ENCODE results near the gene NPM1.
A peak's percentile ranks its signal among the peaks of the same experiment; 100 is the strongest.
"Not testable (repeated sequence)": the region's sequence is repeated elsewhere in the genome, so short reads cannot be mapped to it uniquely, and the experiment has no call there.

Gene NPM1

GRCh38 chr5:171397190-171397589, 9.5 kb downstream of the NPM1 start:
- peaks cover 98% of the 10 kb centered on the region for H4K20me1 ChIP-seq
- no peak overlapping the region for H3K27ac ChIP-seq
- H3K4me3 ChIP-seq, result no peak overlapping the region
- H3K27me3 ChIP-seq, result no peaks in the 10 kb centered on the region
- H3K36me3 ChIP-seq, result peaks cover 98% of the 10 kb centered on the region
- peaks cover 2% of the 10 kb centered on the region; the same call in 1 of the 2 replicates for H3K4me1 ChIP-seq
- peaks cover 30% of the 10 kb centered on the region for H3K9me3 ChIP-seq
- no peak overlapping the region for H3K4me2 ChIP-seq
- H3K9ac ChIP-seq, result no peak overlapping the region
- TF ChIP-seq Cebpa-rat (IDR thresholded peaks at IDR 0.05), result no peak

GRCh38 chr5:171397599-171397998, 9.9 kb downstream of the NPM1 start:
- H3K27ac ChIP-seq, result no peak overlapping the region
- no peak overlapping the region for H3K4me2 ChIP-seq
- peaks cover 94% of the 10 kb centered on the region for H4K20me1 ChIP-seq
- TF ChIP-seq Cebpa-rat (IDR thresholded peaks at IDR 0.05), result no peak
- no peaks in the 10 kb centered on the region for H3K27me3 ChIP-seq
- no peaks in the 10 kb centered on the region for H3K4me1 ChIP-seq
- peaks cover 94% of the 10 kb centered on the region for H3K36me3 ChIP-seq
- peaks cover 30% of the 10 kb centered on the region for H3K9me3 ChIP-seq
- H3K9ac ChIP-seq, result no peak overlapping the region
- no peak overlapping the region for H3K4me3 ChIP-seq

DNA sequence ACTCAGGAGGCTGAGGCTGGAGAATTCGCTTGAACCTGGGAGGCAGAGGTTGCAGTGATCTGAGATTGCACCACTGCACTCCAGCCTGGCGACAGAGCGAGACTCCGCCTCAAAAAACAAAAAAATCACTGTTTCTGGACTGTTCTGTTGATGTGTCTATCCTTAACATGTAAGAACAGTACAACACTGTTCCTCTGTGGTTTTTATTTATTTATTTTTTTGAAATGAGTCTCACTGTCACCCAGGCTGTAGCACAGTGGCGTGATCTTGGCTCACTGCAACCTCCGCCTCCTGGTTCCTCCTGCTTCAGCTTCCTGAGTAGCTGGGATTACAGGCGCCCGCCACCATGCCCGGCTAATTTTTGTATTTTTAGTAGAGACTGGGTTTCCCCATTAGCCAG, 11.0 kb downstream of the NPM1 start:
- H3K4me3 ChIP-seq, H3K4me1 ChIP-seq, H3K27ac ChIP-seq, H3K27me3 ChIP-seq, H3K9ac ChIP-seq, H3K4me2 ChIP-seq: not testable (repeated sequence)
- Histone ChIP-seq H3K36me3 (peaks cover 83% of the 10 kb centered on the region), H3K9me3 (peaks cover 30% of the 10 kb centered on the region), H4K20me1 (peaks cover 83% of the 10 kb centered on the region)

GRCh38 chr5:171400169-171400568, 12.5 kb downstream of the NPM1 start:
- TF ChIP-seq Cebpa-rat (IDR thresholded peaks at IDR 0.05), result no peak
- Histone ChIP-seq H3K4me3 (no peak overlapping the region), H3K4me2 (no peak overlapping the region), H4K20me1 (peaks cover 74% of the 10 kb centered on the region), H3K4me1 (no peaks in the 10 kb centered on the region), H3K27me3 (no peaks in the 10 kb centered on the region), H3K9me3 (peaks cover 30% of the 10 kb centered on the region), H3K36me3 (peaks cover 74% of the 10 kb centered on the region), H3K27ac (no peak overlapping the region), H3K9ac (no peak overlapping the region)

DNA sequence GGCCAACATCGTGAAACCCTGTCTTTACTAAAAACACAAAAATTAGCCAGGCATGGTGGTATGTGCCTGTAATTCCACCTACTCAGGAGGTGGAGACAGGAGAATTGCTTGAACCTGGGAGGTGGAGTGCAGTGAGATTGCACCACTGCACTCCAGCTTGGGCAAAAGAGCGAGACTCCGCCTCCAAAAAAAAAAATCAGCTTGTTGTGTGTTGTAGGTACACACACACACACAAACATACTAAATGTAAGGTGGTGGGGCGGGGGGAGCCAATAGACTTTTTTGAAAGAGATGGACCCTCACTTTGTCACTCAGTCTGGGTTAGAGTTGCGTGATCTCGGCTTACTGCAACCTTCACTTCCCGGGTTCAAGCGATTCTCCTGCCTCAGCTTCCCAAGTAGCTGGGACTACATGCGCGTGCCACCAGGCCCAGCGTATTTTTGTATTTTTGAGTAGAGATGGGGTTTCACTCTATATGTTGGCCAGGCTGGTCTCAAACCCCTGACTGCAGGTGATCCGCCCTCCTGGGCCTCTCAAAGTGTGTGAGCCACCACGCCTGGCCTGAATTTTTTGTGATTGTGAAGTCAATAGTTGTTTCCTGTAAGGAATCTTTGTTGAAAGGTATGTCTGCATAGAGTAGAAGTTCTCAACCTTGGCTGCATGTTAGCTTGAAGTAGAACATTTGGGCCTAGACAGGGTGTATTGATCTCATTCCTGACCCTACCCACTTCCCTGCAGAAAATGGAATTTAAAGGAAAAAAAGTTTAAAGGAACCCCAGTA, 13.7 kb downstream of the NPM1 start:
- Histone ChIP-seq H4K20me1 (peaks cover 74% of the 10 kb centered on the region), H3K27me3 (no peaks in the 10 kb centered on the region), H3K9ac (no peak overlapping the region), H3K36me3 (peaks cover 74% of the 10 kb centered on the region), H3K9me3 (peaks cover 30% of the 10 kb centered on the region), H3K27ac (no peak overlapping the region), H3K4me1 (peaks cover 7% of the 10 kb centered on the region), H3K4me2 (no peak overlapping the region), H3K4me3 (no peak overlapping the region)
- TF ChIP-seq Cebpa-rat (IDR thresholded peaks at IDR 0.05), result no peak

DNA sequence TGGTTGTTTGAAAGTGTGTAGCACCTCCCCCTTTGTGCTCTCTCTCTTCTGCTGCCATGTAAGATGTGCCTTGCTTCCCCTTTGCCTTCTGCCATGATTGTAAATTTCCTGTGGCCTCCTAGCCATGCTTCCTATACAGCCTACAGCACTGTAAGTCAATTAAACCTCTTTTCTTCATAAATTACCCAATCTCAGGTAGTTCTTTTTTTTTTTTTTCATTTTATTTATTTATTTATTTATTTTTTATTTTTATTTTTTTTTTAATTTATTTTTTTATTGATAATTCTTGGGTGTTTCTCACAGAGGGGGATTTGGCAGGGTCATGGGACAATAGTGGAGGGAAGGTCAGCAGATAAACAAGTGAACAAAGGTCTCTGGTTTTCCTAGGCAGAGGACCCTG, 15.1 kb downstream of the NPM1 start:
- not testable (repeated sequence) for H3K27ac ChIP-seq, H3K9ac ChIP-seq, H3K27me3 ChIP-seq, H3K4me2 ChIP-seq, H3K4me3 ChIP-seq
- H3K36me3 ChIP-seq, result peaks cover 74% of the 10 kb centered on the region
- H4K20me1 ChIP-seq, result peaks cover 74% of the 10 kb centered on the region
- peaks cover 20% of the 10 kb centered on the region for H3K4me1 ChIP-seq
- H3K9me3 ChIP-seq, result peaks cover 30% of the 10 kb centered on the region

DNA sequence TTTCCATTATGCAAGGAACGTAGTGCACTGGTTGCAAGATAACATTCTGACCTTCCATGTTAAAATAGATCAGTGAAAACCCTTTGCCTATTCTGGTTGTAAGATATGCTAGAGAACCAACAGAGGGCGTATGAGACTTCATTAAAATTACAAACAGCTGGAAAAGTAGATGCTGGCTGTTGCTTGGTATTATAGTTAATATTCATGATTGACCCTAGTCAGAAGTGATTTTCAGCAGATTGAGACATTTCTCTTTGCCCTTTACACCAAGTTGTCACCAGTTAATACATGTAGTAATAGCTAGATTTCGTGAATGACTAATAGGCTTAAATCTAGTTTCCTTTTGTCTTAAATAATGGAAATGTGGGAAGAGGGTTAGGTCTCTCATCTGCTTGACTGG, 18.0 kb downstream of the NPM1 start:
- Histone ChIP-seq H4K20me1 (peaks cover 74% of the 10 kb centered on the region), H3K27me3 (no peaks in the 10 kb centered on the region), H3K27ac (no peak overlapping the region), H3K9ac (no peak overlapping the region), H3K4me1 (peaks cover 24% of the 10 kb centered on the region), H3K36me3 (peaks cover 73% of the 10 kb centered on the region), H3K4me3 (no peak overlapping the region), H3K9me3 (peaks cover 13% of the 10 kb centered on the region), H3K4me2 (0 out of 2 replicates have a peak overlapping the region, but pooled peaks have one; percentile 4)
- no peak for TF ChIP-seq Cebpa-rat (IDR thresholded peaks at IDR 0.05)

GRCh38 chr5:171407234-171407633, 19.6 kb downstream of the NPM1 start:
- H3K4me1 ChIP-seq, result peaks cover 24% of the 10 kb centered on the region
- H3K4me2 ChIP-seq, result peak overlapping the region; percentile 33; the same call in 1 of the 2 replicates
- H3K27me3 ChIP-seq, result no peaks in the 10 kb centered on the region
- peaks cover 75% of the 10 kb centered on the region for H3K36me3 ChIP-seq
- H3K27ac ChIP-seq, result no peak overlapping the region
- no peak overlapping the region for H3K4me3 ChIP-seq
- no peaks in the 10 kb centered on the region for H3K9me3 ChIP-seq
- H4K20me1 ChIP-seq, result peaks cover 77% of the 10 kb centered on the region
- H3K9ac ChIP-seq, result no peak overlapping the region
- no peak for TF ChIP-seq Cebpa-rat (IDR thresholded peaks at IDR 0.05)

GRCh38 chr5:171409164-171410136, 21.8 kb downstream of the NPM1 start:
- peaks cover 98% of the 10 kb centered on the region for H3K36me3 ChIP-seq
- TF ChIP-seq Cebpa-rat (IDR thresholded peaks at IDR 0.05), result no peak
- no peak overlapping the region for H3K4me2 ChIP-seq
- no peak overlapping the region for H3K27ac ChIP-seq
- H3K9me3 ChIP-seq, result no peaks in the 10 kb centered on the region
- H4K20me1 ChIP-seq, result peaks cover 99% of the 10 kb centered on the region
- peaks cover 24% of the 10 kb centered on the region for H3K4me1 ChIP-seq
- H3K9ac ChIP-seq, result no peak overlapping the region
- no peak overlapping the region for H3K4me3 ChIP-seq
- no peaks in the 10 kb centered on the region for H3K27me3 ChIP-seq

GRCh38 chr5:171410181-171410580, 22.5 kb downstream of the NPM1 start:
- no peak for TF ChIP-seq Cebpa-rat (IDR thresholded peaks at IDR 0.05)
- H3K9me3 ChIP-seq, result no peaks in the 10 kb centered on the region
- H3K4me3 ChIP-seq, result no peak overlapping the region
- peaks cover 24% of the 10 kb centered on the region for H3K4me1 ChIP-seq
- H4K20me1 ChIP-seq, result peaks cover 100% of the 10 kb centered on the region
- no peak overlapping the region for H3K9ac ChIP-seq
- no peaks in the 10 kb centered on the region for H3K27me3 ChIP-seq
- no peak overlapping the region for H3K27ac ChIP-seq
- no peak overlapping the region for H3K4me2 ChIP-seq
- peaks cover 94% of the 10 kb centered on the region for H3K36me3 ChIP-seq
